ENCODE results near the gene STXBP4. TPM values are rescaled to one million over a fixed set of nuclear protein-coding genes. Genes with fewer than 3 reads are reported as not detected.

The STXBP4 gene, protein sequence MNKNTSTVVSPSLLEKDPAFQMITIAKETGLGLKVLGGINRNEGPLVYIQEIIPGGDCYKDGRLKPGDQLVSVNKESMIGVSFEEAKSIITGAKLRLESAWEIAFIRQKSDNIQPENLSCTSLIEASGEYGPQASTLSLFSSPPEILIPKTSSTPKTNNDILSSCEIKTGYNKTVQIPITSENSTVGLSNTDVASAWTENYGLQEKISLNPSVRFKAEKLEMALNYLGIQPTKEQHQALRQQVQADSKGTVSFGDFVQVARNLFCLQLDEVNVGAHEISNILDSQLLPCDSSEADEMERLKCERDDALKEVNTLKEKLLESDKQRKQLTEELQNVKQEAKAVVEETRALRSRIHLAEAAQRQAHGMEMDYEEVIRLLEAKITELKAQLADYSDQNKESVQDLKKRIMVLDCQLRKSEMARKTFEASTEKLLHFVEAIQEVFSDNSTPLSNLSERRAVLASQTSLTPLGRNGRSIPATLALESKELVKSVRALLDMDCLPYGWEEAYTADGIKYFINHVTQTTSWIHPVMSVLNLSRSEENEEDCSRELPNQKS
- 10 to 100 TPM in 1 of 5 donors, 1 to 10 TPM in 4; 5.7 to 10.6 (median 9.1) TPM for total RNA-seq
- 7.7 TPM for total RNA-seq (2013)
- total RNA-seq = 3.6 to 29.0 (median 10.7) reads per million in 29 experiments

DNA sequence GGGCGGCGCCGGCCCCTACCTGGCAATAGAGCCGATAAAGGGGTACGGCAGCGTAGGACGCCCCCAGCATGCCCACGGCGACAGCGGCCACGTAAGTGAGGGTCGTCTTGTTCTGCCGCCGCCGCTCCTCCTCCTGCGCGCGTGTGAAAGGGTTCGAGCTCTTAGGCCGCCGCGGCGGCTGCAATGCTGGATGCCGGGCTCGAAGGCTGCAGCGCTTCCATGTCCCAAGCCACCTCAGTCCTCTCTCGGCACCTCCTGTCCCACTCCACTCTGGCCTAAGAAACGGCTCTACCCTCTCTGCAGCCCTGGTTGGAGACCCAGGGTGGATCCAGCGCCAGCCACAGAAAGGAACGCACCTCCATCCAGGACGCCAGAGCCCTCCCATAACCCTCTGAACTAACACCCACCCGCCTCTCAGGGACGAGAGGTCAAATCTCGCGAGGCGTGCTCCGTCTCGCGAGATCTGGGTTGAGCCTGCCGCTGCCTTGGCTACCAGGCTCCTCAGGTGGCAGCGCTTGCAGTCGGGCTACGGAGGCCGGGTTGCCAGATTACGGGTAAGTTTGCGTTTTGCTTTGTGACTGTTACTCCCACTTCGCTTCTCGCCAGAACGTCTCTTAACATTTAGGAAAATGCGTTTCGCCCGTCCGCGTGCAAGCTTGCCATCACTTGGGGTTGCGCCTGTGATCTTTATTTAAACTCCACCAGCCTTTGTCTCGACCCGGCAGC, at the start of gene STXBP4, which contains the start of gene COX11:
Gene STXBP4, plus strand, starts transcription at position 504 of the 726 bp plus-strand sequence. CDS start 17,455 bp downstream, outside the sequence.
Gene COX11, minus strand, starts transcription at position 393 of the 726 bp plus-strand sequence. Its CDS starts 8 bp downstream, at position 385.
- Histone ChIP-seq H3K4me1 (ENCODE audit: control insufficient read depth in 1 of 2, extremely low read depth in 1 of 2, insufficient read depth in 2 of 2, low read length in 2 of 2) (peaks cover 15 to 21% of the 10 kb centered on the region in 2 experiments), H3K27ac (ENCODE audit: low read length) (peak within 1 kb of the TSS; percentile 62), H3K27me3 (replicated peaks in 1 of 2; ENCODE audit: control insufficient read depth in 2 of 2, extremely low read depth in 1 of 2, insufficient read depth in 2 of 2, low read length in 1 of 2) (no peaks in the 10 kb centered on the region), H3K4me3 (ENCODE audit: control insufficient read depth in 1 of 2, extremely low read depth in 1 of 2, low read length in 1 of 2) (peak within 1 kb of the TSS; percentile 89 to 96), H3K36me3 (ENCODE audit: control insufficient read depth in 2 of 2, extremely low read depth in 1 of 2, insufficient read depth in 1 of 2, low read length in 1 of 2) (peaks cover 4 to 5% of the 10 kb centered on the region in 2 donors), H3K9me3 (no peaks in the 10 kb centered on the region)
- no peaks in the 10 kb centered on the region for H3K27me3 Mint-ChIP-seq
- H3K9me3 Mint-ChIP-seq = no peaks in the 10 kb centered on the region
- peaks cover 26 to 29% (median 28%) of the 10 kb centered on the region in 3 donors for H3K4me1 Mint-ChIP-seq
- ChIA-PET POLR2A (no interaction called here), CTCF (interaction anchor here in 1 of 2 donors (0.8 to 1.0 kb wide), 2 partner anchors 21 to 268 kb away, joined by 3 read pairs; no protein-coding TSS in a partner anchor)
- under 1% methylated on average over 57 of the region's 57 CpGs for WGBS (ENCODE audit: insufficient coverage)
- ATAC-seq (replicated peaks in 1 of 4) = peak; percentile 97 to 99 (median 98)
- H3K4me3 Mint-ChIP-seq = no peak within 1 kb of the TSS
- peak; percentile 90 to 97 (median 93) for DNase-seq
- no peak within 1 kb of the TSS for H3K27ac Mint-ChIP-seq
- peaks cover 5% of the 10 kb centered on the region for H3K36me3 Mint-ChIP-seq

GRCh38 chr17:54919425-54919824, 49.1 kb upstream of the STXBP4 start:
- no peaks in the 10 kb centered on the region for H3K9me3 ChIP-seq
- Mint-ChIP-seq H3K4me3 (no peak overlapping the region), H3K27me3 (peaks cover 0 to 2% of the 10 kb centered on the region in 2 donors), H3K9me3 (peaks cover 0 to 16% (median 13%) of the 10 kb centered on the region in 3 donors), H3K4me1 (no peaks in the 10 kb centered on the region), H3K36me3 (no peaks in the 10 kb centered on the region), H3K27ac (no peak overlapping the region)
- ChIA-PET POLR2A (interaction anchor here in 1 of 2 donors (0.6 kb wide), 1 partner anchor 495 kb away, joined by 3 read pairs; no protein-coding TSS in a partner anchor), CTCF (no interaction called here)
- H3K27me3 ChIP-seq (replicated peaks in 1 of 2; ENCODE audit: control insufficient read depth in 2 of 2, extremely low read depth in 1 of 2, insufficient read depth in 2 of 2, low read length in 1 of 2) = peaks cover 0 to 2% of the 10 kb centered on the region in 2 experiments
- no peaks in the 10 kb centered on the region for H3K36me3 ChIP-seq (ENCODE audit: control insufficient read depth in 2 of 2, extremely low read depth in 1 of 2, insufficient read depth in 1 of 2, low read length in 1 of 2)
- no peak overlapping the region for H3K4me3 ChIP-seq (ENCODE audit: control insufficient read depth in 1 of 2, extremely low read depth in 1 of 2, low read length in 1 of 2)
- ATAC-seq (replicated peaks in 1 of 4) (no peak), DNase-seq (no peak)
- H3K4me1 ChIP-seq (ENCODE audit: control insufficient read depth in 1 of 2, extremely low read depth in 1 of 2, insufficient read depth in 2 of 2, low read length in 2 of 2) = no peaks in the 10 kb centered on the region
- no peak overlapping the region for H3K27ac ChIP-seq (ENCODE audit: low read length)

- WGBS (ENCODE audit: insufficient coverage) = 78% methylated on average over 3 of the region's 6 CpGs
- Histone ChIP-seq H3K4me3 (ENCODE audit: control insufficient read depth in 1 of 2, extremely low read depth in 1 of 2, low read length in 1 of 2) (no peak overlapping the region), H3K36me3 (ENCODE audit: control insufficient read depth in 2 of 2, extremely low read depth in 1 of 2, insufficient read depth in 1 of 2, low read length in 1 of 2) (no peaks in the 10 kb centered on the region), H3K9me3 (no peaks in the 10 kb centered on the region), H3K27me3 (replicated peaks in 1 of 2; ENCODE audit: control insufficient read depth in 2 of 2, extremely low read depth in 1 of 2, insufficient read depth in 2 of 2, low read length in 1 of 2) (peaks cover 0 to 2% of the 10 kb centered on the region in 2 experiments), H3K27ac (ENCODE audit: low read length) (no peak overlapping the region), H3K4me1 (ENCODE audit: control insufficient read depth in 1 of 2, extremely low read depth in 1 of 2, insufficient read depth in 2 of 2, low read length in 2 of 2) (no peaks in the 10 kb centered on the region)
- Mint-ChIP-seq H3K27ac (no peak overlapping the region), H3K4me3 (no peak overlapping the region), H3K9me3 (peaks cover 0 to 16% (median 13%) of the 10 kb centered on the region in 3 donors), H3K36me3 (no peaks in the 10 kb centered on the region), H3K4me1 (no peaks in the 10 kb centered on the region), H3K27me3 (peaks cover 6 to 7% of the 10 kb centered on the region in 2 donors)
- POLR2A ChIA-PET = no interaction called here
- CTCF ChIA-PET = no interaction called here
- ATAC-seq (replicated peaks in 1 of 4) (no peak), DNase-seq (no peak)
These were observed 47.7 kb upstream of the STXBP4 start for GRCh38 chr17:54920819-54921218.

GRCh38 chr17:54924405-54924804, 44.2 kb upstream of the STXBP4 start:
- ChIA-PET POLR2A (no interaction called here), CTCF (no interaction called here)
- Histone ChIP-seq H3K9me3 (no peaks in the 10 kb centered on the region), H3K27me3 (replicated peaks in 1 of 2; ENCODE audit: control insufficient read depth in 2 of 2, extremely low read depth in 1 of 2, insufficient read depth in 2 of 2, low read length in 1 of 2) (peaks cover 0 to 2% of the 10 kb centered on the region in 2 experiments), H3K4me1 (ENCODE audit: control insufficient read depth in 1 of 2, extremely low read depth in 1 of 2, insufficient read depth in 2 of 2, low read length in 2 of 2) (no peaks in the 10 kb centered on the region), H3K36me3 (ENCODE audit: control insufficient read depth in 2 of 2, extremely low read depth in 1 of 2, insufficient read depth in 1 of 2, low read length in 1 of 2) (no peaks in the 10 kb centered on the region), H3K27ac (ENCODE audit: low read length) (no peak overlapping the region), H3K4me3 (ENCODE audit: control insufficient read depth in 1 of 2, extremely low read depth in 1 of 2, low read length in 1 of 2) (no peak overlapping the region)
- Mint-ChIP-seq H3K27ac (no peak overlapping the region), H3K36me3 (no peaks in the 10 kb centered on the region), H3K9me3 (no peaks in the 10 kb centered on the region), H3K27me3 (peaks cover 7 to 16% of the 10 kb centered on the region in 2 donors), H3K4me1 (peaks cover 0 to 1% (median 0%) of the 10 kb centered on the region in 3 donors), H3K4me3 (no peak overlapping the region)
- no peak for DNase-seq
- WGBS (ENCODE audit: insufficient coverage) = 80% methylated on average over 3 of the region's 5 CpGs
- ATAC-seq (replicated peaks in 1 of 4) = no peak

DNA sequence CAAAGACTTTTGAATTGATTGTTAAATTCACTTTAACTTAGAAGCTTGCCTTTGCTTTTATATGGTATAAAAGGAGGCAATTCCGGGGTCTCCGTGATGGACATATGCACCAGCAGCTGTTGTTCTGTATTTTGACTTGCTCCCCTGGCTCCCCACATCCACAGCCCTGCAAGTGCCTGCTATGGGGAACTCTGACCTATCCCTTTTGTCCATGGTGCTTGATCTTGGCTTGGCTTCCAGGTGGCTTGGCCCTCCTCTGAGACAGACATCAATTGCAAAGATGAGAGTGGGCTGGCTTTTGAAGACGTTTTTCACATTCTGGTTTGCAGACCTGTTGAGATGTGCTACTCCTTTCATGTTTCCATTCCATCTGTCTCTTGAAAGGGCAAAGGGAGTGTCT, 41.0 kb upstream of the STXBP4 start:
- Histone ChIP-seq H3K4me1 (ENCODE audit: control insufficient read depth in 1 of 2, extremely low read depth in 1 of 2, insufficient read depth in 2 of 2, low read length in 2 of 2) (no peaks in the 10 kb centered on the region), H3K36me3 (ENCODE audit: control insufficient read depth in 2 of 2, extremely low read depth in 1 of 2, insufficient read depth in 1 of 2, low read length in 1 of 2) (no peaks in the 10 kb centered on the region), H3K4me3 (ENCODE audit: control insufficient read depth in 1 of 2, extremely low read depth in 1 of 2, low read length in 1 of 2) (no peak overlapping the region), H3K9me3 (no peaks in the 10 kb centered on the region), H3K27me3 (replicated peaks in 1 of 2; ENCODE audit: control insufficient read depth in 2 of 2, extremely low read depth in 1 of 2, insufficient read depth in 2 of 2, low read length in 1 of 2) (peaks cover 0 to 7% of the 10 kb centered on the region in 2 experiments), H3K27ac (ENCODE audit: low read length) (no peak overlapping the region)
- Mint-ChIP-seq H3K4me1 (peaks cover 0 to 1% (median 0%) of the 10 kb centered on the region in 3 donors), H3K36me3 (no peaks in the 10 kb centered on the region), H3K9me3 (no peaks in the 10 kb centered on the region), H3K4me3 (no peak overlapping the region), H3K27me3 (peaks cover 13 to 20% of the 10 kb centered on the region in 2 donors), H3K27ac (no peak overlapping the region)
- POLR2A ChIA-PET = no interaction called here
- no peak for DNase-seq
- CTCF ChIA-PET = no interaction called here
- ATAC-seq (replicated peaks in 1 of 4) = no peak
- 80% methylated on average over 1 of the region's 3 CpGs for WGBS (ENCODE audit: insufficient coverage)

DNA sequence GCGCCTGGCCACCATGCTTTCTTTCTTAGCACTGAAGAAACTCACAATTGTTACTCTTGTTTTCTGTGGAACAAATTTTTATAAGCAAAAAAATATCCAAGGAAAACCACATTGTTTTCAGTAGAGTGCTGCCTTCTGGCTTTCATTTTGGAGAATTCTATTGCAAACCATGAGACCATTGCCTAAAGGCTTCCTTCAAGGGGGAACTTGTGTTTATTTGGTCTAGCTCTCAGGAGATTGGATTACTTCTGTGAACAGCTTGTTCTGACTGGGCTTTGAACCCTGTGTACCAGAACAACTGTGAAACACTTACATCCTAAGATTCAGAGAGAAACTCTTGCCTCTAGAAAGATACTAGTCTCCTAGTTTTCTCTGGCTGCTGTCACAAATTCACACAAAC, 35.9 kb upstream of the STXBP4 start:
- 0% methylated on average over 1 of the region's 1 CpG for WGBS (ENCODE audit: insufficient coverage)
- Histone ChIP-seq H3K4me3 (ENCODE audit: control insufficient read depth in 1 of 2, extremely low read depth in 1 of 2, low read length in 1 of 2) (no peak overlapping the region), H3K27ac (ENCODE audit: low read length) (no peak overlapping the region), H3K27me3 (replicated peaks in 1 of 2; ENCODE audit: control insufficient read depth in 2 of 2, extremely low read depth in 1 of 2, insufficient read depth in 2 of 2, low read length in 1 of 2) (peaks cover 0 to 7% of the 10 kb centered on the region in 2 experiments), H3K36me3 (ENCODE audit: control insufficient read depth in 2 of 2, extremely low read depth in 1 of 2, insufficient read depth in 1 of 2, low read length in 1 of 2) (no peaks in the 10 kb centered on the region), H3K4me1 (ENCODE audit: control insufficient read depth in 1 of 2, extremely low read depth in 1 of 2, insufficient read depth in 2 of 2, low read length in 2 of 2) (no peaks in the 10 kb centered on the region), H3K9me3 (no peaks in the 10 kb centered on the region)
- Mint-ChIP-seq H3K4me3 (no peak overlapping the region), H3K4me1 (peaks cover 0 to 1% (median 0%) of the 10 kb centered on the region in 3 donors), H3K36me3 (no peaks in the 10 kb centered on the region), H3K27ac (no peak overlapping the region), H3K9me3 (no peaks in the 10 kb centered on the region), H3K27me3 (peaks cover 12 to 13% of the 10 kb centered on the region in 2 donors)
- ChIA-PET POLR2A (interaction anchor here in 1 of 2 donors (0.6 kb wide), 1 partner anchor 13 kb away, joined by 3 read pairs; no protein-coding TSS in a partner anchor), CTCF (no interaction called here)
- ATAC-seq (replicated peaks in 1 of 4) (no peak), DNase-seq (no peak)

All from T-cell (primary cell).